IMR-90 (cell line): Measurements from ENCODE around the gene AKIRIN2. TPM values are rescaled to one million over a fixed set of nuclear protein-coding genes. Genes with fewer than 3 reads are reported as not detected.

Experiments used
- ATAC-seq: fragments of 200-7000 bp; cut with Tn5 transposase; 2 replicates; pipeline ENCODE4 v1.9.1; 2020; ENCODE audit warnings: low read depth, mild to moderate bottlenecking, moderate library complexity
- BruUV-seq: library from RNA; stranded (reverse); fragments of 400-500 nt; replicated peaks from 2 replicates; lab custom pipeline; 2021; lab: Mats Ljungman, UMichigan
- CTCF ChIA-PET: fragments of 300-600 bp; formaldehyde crosslinking; extraction: SDS; loops from one replicate; lab custom pipeline; 2021; ENCODE audit warnings: antibody characterized with exemption; lab: Yijun Ruan, JAX
- POLR2A ChIA-PET: fragments of 300-600 bp; sonication (Branson Sonifier 250); formaldehyde crosslinking; loops from one replicate; lab custom pipeline; 2022; ENCODE audit warnings: antibody characterized with exemption; ENCODE audit not compliant: unreplicated experiment; lab: Charles Lee
- DNase-seq: peaks from one replicate; pipeline ENCODE4 v3.0.0; 2013
- H2AFZ ChIP-seq: replicated peaks from 2 replicates; pipeline ENCODE3; 2013; ENCODE audit warnings: low read length, mild to moderate bottlenecking; ENCODE audit not compliant: poor library complexity
- H2AK5ac ChIP-seq: 2 replicates; pipeline ENCODE4 v1.6.1; 2013; ENCODE audit warnings: low read depth, low read length, inconsistent platforms
- H2AK9ac ChIP-seq: replicated peaks from 2 replicates; pipeline ENCODE3; 2013; ENCODE audit warnings: mild to moderate bottlenecking, low read depth, low read length, moderate library complexity; ENCODE audit not compliant: poor library complexity
- H2BK120ac ChIP-seq: 2 replicates; pipeline ENCODE4 v1.6.1; 2013; ENCODE audit warnings: low read depth, low read length, inconsistent platforms
- H2BK15ac ChIP-seq: 3 replicates; pipeline ENCODE4 v1.6.1; 2013; ENCODE audit warnings: low read depth, low read length, inconsistent platforms
- H2BK20ac ChIP-seq: 2 replicates; pipeline ENCODE4 v1.6.1; 2013; ENCODE audit warnings: low read depth, mild to moderate bottlenecking, inconsistent platforms, low read length, moderate library complexity
- H2BK5ac ChIP-seq: 2 replicates; pipeline ENCODE4 v1.6.1; 2013; ENCODE audit warnings: mild to moderate bottlenecking, low read depth, low read length, inconsistent platforms; ENCODE audit not compliant: poor library complexity, severe bottlenecking
- H3K14ac ChIP-seq: replicated peaks from 2 replicates; pipeline ENCODE4 v1.6.1; 2013; ENCODE audit warnings: low read depth, low read length, inconsistent platforms
- H3K18ac ChIP-seq: 2 replicates; pipeline ENCODE4 v1.6.1; 2013; ENCODE audit warnings: low read depth, low read length, control low read depth
- H3K23ac ChIP-seq: 2 replicates; pipeline ENCODE4 v1.6.1; 2013; ENCODE audit warnings: low read depth, low read length, inconsistent platforms
- H3K27ac ChIP-seq: 2 replicates; pipeline ENCODE4 v1.5.1; 2013; ENCODE audit warnings: mild to moderate bottlenecking, control low read depth, low read length; ENCODE audit not compliant: insufficient read depth
- H3K27me3 ChIP-seq: 2 replicates; pipeline ENCODE4 v1.6.1; 2013; ENCODE audit warnings: low read length; ENCODE audit not compliant: control insufficient read depth, insufficient read depth
- H3K36me3 ChIP-seq: 2 replicates; pipeline ENCODE4 v1.6.1; 2013; ENCODE audit warnings: low read length, mixed read lengths; ENCODE audit not compliant: control insufficient read depth, insufficient read depth
- H3K4ac ChIP-seq: 2 replicates; pipeline ENCODE4 v1.6.1; 2013; ENCODE audit warnings: low read depth, low read length, inconsistent platforms
- H3K4me1 ChIP-seq: 2 replicates; pipeline ENCODE4 v1.6.1; 2013; ENCODE audit warnings: low read length, mixed read lengths; ENCODE audit not compliant: control insufficient read depth, insufficient read depth
- H3K4me2 ChIP-seq: 2 replicates; pipeline ENCODE4 v1.6.1; 2013; ENCODE audit warnings: low read depth, mild to moderate bottlenecking, control low read depth, low read length, moderate library complexity
- H3K4me3 ChIP-seq: 2 replicates; pipeline ENCODE4 v1.5.1; 2013; ENCODE audit warnings: low read depth, mild to moderate bottlenecking, control low read depth, low read length, moderate library complexity; ENCODE audit not compliant: insufficient read depth
- H3K56ac ChIP-seq: 2 replicates; pipeline ENCODE4 v1.6.1; 2013; ENCODE audit warnings: low read length, inconsistent platforms; ENCODE audit not compliant: insufficient read depth; ENCODE audit errors: extremely low read depth
- H3K79me1 ChIP-seq, 2 experiments: 2 replicates each; pipeline ENCODE4 v1.6.1; 2013; ENCODE audit warnings: low read length in 2 of 2, inconsistent platforms in 1 of 2, low read depth in 1 of 2
- H3K9ac ChIP-seq: 2 replicates; pipeline ENCODE4 v1.6.1; 2013; ENCODE audit warnings: low read depth, low read length, control low read depth
- H3K9me1 ChIP-seq: 2 replicates; pipeline ENCODE4 v1.6.1; 2013; ENCODE audit warnings: low read length, inconsistent platforms; ENCODE audit not compliant: insufficient read depth
- H3K9me3 ChIP-seq: 2 replicates; pipeline ENCODE4 v1.6.1; 2013; ENCODE audit warnings: low read length; ENCODE audit not compliant: control insufficient read depth, insufficient read depth
- H4K20me1 ChIP-seq: 2 replicates; pipeline ENCODE4 v1.6.1; 2013; ENCODE audit warnings: low read length, inconsistent platforms; ENCODE audit not compliant: insufficient read depth
- H4K5ac ChIP-seq: 2 replicates; pipeline ENCODE4 v1.6.1; 2013; ENCODE audit warnings: mild to moderate bottlenecking, low read depth, low read length, control low read depth
- H4K8ac ChIP-seq, 2 experiments: 2 replicates each; pipeline ENCODE4 v1.6.1; 2013; ENCODE audit warnings: low read depth in 2 of 2, low read length in 2 of 2, control low read depth in 1 of 2, inconsistent platforms in 1 of 2
- H4K91ac ChIP-seq: 2 replicates; pipeline ENCODE4 v1.6.1; 2013; ENCODE audit warnings: low read depth, low read length, inconsistent platforms; ENCODE audit not compliant: insufficient read depth
- CHD1 ChIP-seq: IDR thresholded peaks from 2 replicates; pipeline ENCODE4 v1.6.1; 2012; ENCODE audit warnings: low read depth, low read length, improper control_type of control experiment
- FOS ChIP-seq: fragments of 150-350 bp; IDR thresholded peaks from 2 replicates; pipeline ENCODE4 v1.6.1; 2016; ENCODE audit warnings: low read depth, low read length
- MAFK ChIP-seq: IDR thresholded peaks from 2 replicates; pipeline ENCODE4 v1.6.1; 2012; ENCODE audit warnings: low read depth, low read length, improper control_type of control experiment
- MAZ ChIP-seq: IDR thresholded peaks from 2 replicates; pipeline ENCODE4 v1.6.1; 2012; ENCODE audit warnings: low read depth, mild to moderate bottlenecking, low read length, improper control_type of control experiment, moderate library complexity, borderline replicate concordance
- MXI1 ChIP-seq: IDR thresholded peaks from 2 replicates; pipeline ENCODE4 v1.6.1; 2012; ENCODE audit warnings: low read depth, mild to moderate bottlenecking, low read length, moderate library complexity, borderline replicate concordance
- NFE2L2 ChIP-seq: fragments of 150-350 bp; IDR thresholded peaks from 2 replicates; pipeline ENCODE4 v1.6.1; 2016; ENCODE audit warnings: low read depth, mild to moderate bottlenecking, low read length
- POLR2A ChIP-seq: IDR thresholded peaks from 2 replicates; pipeline ENCODE4 v1.6.1; 2012; ENCODE audit warnings: mild to moderate bottlenecking, low read depth, low read length
- RAD21 ChIP-seq: IDR thresholded peaks from 2 replicates; pipeline ENCODE4 v1.6.1; 2012; ENCODE audit warnings: low read length, improper control_type of control experiment
- WGBS, 2 experiments: methylation state at CpG; one replicate each; pipeline versions ENCODE4 v1.1.5 to v1.1.7; 2013; ENCODE audit warnings: missing lambda C conversion rate in 2 of 2; ENCODE audit not compliant: insufficient read length in 1 of 2; ENCODE audit errors: extremely low coverage in 2 of 2; 5-methylcytosine and 5-hydroxymethylcytosine counted together
- dilution Hi-C: fragments of 300-500 bp; cut with HindIII; formaldehyde crosslinking; loops from one replicate; pipeline ENCODE4 v1.14.3; 2018; ENCODE audit warnings: low sequenced_read_pairs; ENCODE audit not compliant: unreplicated experiment
- in situ Hi-C: fragments of 300-500 bp; cut with MboI; formaldehyde crosslinking; loops from 3 replicates; pipeline ENCODE4 v1.14.3; 2019; ENCODE audit warnings: low sequenced_read_pairs, inconsistent platforms, mixed read lengths
- intact Hi-C: fragments of 100-400 bp; cut with micrococcal nuclease; formaldehyde crosslinking; loops from 2 replicates; pipeline ENCODE4 v1.10.0; 2022
- polyA plus RNA-seq, 3 experiments: library from polyadenylated mRNA; depleted of rRNA; stranded (reverse); fragments of >200 nt; gene quantifications; 2 replicates each; pipeline ENCODE4 v1.2.3, GENCODE V29; 2012; ENCODE audit warnings: low replicate concordance in 1 of 3
- total RNA-seq: library from RNA; depleted of rRNA; stranded (reverse); fragments of >200 nt; gene quantifications from 2 replicates; pipeline ENCODE4 v1.2.3, GENCODE V29; 2012
- TF ChIP-seq, protein P1 (sequence below): conservative IDR thresholded peaks from 2 replicates; pipeline ENCODE4 v1.5.1; 2012; ENCODE audit warnings: mild to moderate bottlenecking, low read depth, low read length, improper control_type of control experiment
- TF ChIP-seq, protein P2 (sequence below): fragments of 150-350 bp; IDR thresholded peaks from 2 replicates; pipeline ENCODE4 v1.6.1; 2016; ENCODE audit warnings: low read depth, mild to moderate bottlenecking, low read length, moderate library complexity, borderline replicate concordance

Gene AKIRIN2
- total and polyA plus RNA-seq, 2 of the 4 experiments (the other 2 are of a cell fraction) = 7.9 to 26.6 TPM

DNA sequence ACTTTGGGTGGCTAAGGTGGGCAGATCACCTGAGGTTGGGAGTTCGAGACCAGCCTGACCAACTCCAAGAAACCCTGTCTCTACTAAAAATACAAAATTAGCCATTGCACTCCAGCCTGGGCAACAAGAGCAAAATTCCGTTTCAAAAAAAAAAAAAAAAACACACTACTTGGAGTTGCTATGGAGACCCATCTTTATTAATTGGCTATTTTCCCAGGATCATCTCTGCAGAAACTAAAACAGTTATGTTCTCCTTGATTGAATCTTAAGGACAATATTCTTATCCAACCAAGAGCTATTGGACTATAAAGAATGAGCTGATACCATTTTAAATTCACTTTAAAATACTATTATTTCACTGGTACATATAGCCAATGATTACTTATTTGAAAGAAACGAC lies 14.7 kb downstream of the AKIRIN2 start:
- H2AFZ ChIP-seq = no peak overlapping the region
- no peak overlapping the region for H3K4me3 ChIP-seq
- intact Hi-C loops = no loop called here
- H2BK120ac ChIP-seq = no peak overlapping the region
- DNase-seq = no peak
- TF ChIP-seq MXI1 (no peak), CHD1 (no peak), RAD21 (no peak), MAZ (no peak), MAFK (no peak), NFE2L2 (no peak), POLR2A (no peak), FOS (no peak)
- TF ChIP-seq, protein P1, sequence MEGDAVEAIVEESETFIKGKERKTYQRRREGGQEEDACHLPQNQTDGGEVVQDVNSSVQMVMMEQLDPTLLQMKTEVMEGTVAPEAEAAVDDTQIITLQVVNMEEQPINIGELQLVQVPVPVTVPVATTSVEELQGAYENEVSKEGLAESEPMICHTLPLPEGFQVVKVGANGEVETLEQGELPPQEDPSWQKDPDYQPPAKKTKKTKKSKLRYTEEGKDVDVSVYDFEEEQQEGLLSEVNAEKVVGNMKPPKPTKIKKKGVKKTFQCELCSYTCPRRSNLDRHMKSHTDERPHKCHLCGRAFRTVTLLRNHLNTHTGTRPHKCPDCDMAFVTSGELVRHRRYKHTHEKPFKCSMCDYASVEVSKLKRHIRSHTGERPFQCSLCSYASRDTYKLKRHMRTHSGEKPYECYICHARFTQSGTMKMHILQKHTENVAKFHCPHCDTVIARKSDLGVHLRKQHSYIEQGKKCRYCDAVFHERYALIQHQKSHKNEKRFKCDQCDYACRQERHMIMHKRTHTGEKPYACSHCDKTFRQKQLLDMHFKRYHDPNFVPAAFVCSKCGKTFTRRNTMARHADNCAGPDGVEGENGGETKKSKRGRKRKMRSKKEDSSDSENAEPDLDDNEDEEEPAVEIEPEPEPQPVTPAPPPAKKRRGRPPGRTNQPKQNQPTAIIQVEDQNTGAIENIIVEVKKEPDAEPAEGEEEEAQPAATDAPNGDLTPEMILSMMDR = no peak
- TF ChIP-seq, protein P2, sequence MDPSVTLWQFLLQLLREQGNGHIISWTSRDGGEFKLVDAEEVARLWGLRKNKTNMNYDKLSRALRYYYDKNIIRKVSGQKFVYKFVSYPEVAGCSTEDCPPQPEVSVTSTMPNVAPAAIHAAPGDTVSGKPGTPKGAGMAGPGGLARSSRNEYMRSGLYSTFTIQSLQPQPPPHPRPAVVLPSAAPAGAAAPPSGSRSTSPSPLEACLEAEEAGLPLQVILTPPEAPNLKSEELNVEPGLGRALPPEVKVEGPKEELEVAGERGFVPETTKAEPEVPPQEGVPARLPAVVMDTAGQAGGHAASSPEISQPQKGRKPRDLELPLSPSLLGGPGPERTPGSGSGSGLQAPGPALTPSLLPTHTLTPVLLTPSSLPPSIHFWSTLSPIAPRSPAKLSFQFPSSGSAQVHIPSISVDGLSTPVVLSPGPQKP = no peak
- H3K79me1 ChIP-seq = peaks cover 0 to 47% of the 10 kb centered on the region in 2 experiments; a peak in 2 of 4 replicates
- no peaks in the 10 kb centered on the region for H3K27me3 ChIP-seq
- no TSS peak for BruUV-seq
- dilution Hi-C loops = no loop called here
- CTCF ChIA-PET = no interaction called here
- H2BK20ac ChIP-seq = no peak overlapping the region
- H3K4me1 ChIP-seq = peaks cover 24% of the 10 kb centered on the region
- no peak overlapping the region for H3K4me2 ChIP-seq
- H3K56ac ChIP-seq = no peak overlapping the region
- POLR2A ChIA-PET = no interaction called here
- H3K27ac ChIP-seq = no peak overlapping the region
- no peak overlapping the region for H3K9ac ChIP-seq
- H4K20me1 ChIP-seq = peaks cover 98% of the 10 kb centered on the region
- no peak overlapping the region for H3K18ac ChIP-seq
- H2BK5ac ChIP-seq = no peak overlapping the region
- no peaks in the 10 kb centered on the region; the same call in none of the 2 replicates for H3K36me3 ChIP-seq
- H3K9me1 ChIP-seq = peaks cover 13% of the 10 kb centered on the region
- no peak overlapping the region for H3K4ac ChIP-seq
- no peak overlapping the region for H2AK5ac ChIP-seq
- no peak overlapping the region for H3K14ac ChIP-seq
- WGBS, 2 experiments = no CpG with 5 or more reads among the region's 3 CpGs
- in situ Hi-C loops = no loop called here
- no peak for ATAC-seq
- no peaks in the 10 kb centered on the region for H3K9me3 ChIP-seq
- no peak overlapping the region for H4K5ac ChIP-seq
- no peak overlapping the region for H4K91ac ChIP-seq
- H4K8ac ChIP-seq = no peak overlapping the region
- H2BK15ac ChIP-seq = no peak overlapping the region
- H2AK9ac ChIP-seq = no peak overlapping the region
- H3K23ac ChIP-seq = no peak overlapping the region
